ENCODE results near the gene WWC2.
"Not testable (repeated sequence)": the region's sequence is repeated elsewhere in the genome, so short reads cannot be mapped to it uniquely, and the experiment has no call there.

WWC2 gene

DNA sequence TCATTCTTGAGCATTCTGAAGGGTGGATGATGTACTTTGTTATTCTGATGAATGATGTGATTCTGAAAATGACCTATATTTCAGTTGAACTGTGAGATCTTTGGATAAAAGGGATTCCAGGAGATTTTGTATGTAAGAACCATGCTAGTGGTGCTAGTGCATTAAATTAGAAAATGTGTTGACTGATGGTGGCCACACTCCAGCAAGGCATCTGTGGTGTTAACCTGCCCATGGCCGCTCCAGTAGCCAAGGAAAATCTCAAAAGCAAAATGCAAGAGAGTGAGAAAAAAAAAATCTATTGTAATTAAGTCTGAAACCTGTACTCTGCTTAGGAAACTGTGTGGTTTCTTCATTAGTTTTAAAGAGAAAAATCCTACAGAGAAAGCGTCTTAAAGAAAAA lies 93.5 kb downstream of the WWC2 start:
- H3K9me3 ChIP-seq (ENCODE audit: control insufficient read depth, low read depth, low read length), result no peaks in the 10 kb centered on the region
- peaks cover 24% of the 10 kb centered on the region for H3K4me1 ChIP-seq (ENCODE audit: control insufficient read depth, low read depth, low read length)
- no peak overlapping the region for H3K27ac ChIP-seq (ENCODE audit: low read length)
- peaks cover 5% of the 10 kb centered on the region for H3K36me3 ChIP-seq (ENCODE audit: control insufficient read depth, low read depth, low read length)
- H3K4me3 ChIP-seq (ENCODE audit: low read length), result no peak overlapping the region
- H3K27me3 ChIP-seq (ENCODE audit: control insufficient read depth, insufficient read depth, low read length), result no peaks in the 10 kb centered on the region
- H3K9ac ChIP-seq (ENCODE audit: low read length), result no peak overlapping the region

DNA sequence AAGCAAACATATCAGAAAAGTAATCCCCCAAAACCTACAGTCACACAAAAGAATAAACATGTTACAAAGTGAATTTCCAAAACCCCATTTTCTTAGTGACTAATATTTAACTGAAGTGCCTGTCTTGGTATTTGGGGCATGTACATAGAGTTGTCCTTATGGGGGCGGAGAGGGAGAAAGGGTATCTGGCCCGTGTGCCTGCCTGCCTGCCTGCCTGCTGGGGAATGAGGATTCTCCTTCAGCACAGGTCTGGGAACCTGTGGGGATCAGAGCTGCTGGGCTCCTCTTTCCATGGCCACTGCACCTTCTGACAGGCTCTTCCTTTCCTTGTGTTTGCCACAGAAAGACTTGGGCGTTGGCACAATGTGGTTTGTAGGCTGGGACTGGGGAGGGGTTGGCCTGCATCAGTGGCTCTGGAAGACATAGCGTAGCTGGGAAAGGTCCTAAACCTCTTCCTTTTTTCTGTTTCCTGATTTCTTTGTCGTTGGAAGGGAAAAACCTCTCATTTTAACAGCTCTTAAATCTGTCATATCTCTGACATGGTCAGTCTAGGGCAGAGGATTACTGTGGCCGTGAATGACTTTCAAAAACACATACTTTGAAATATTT lies 94.8 kb downstream of the WWC2 start:
- H3K4me3 ChIP-seq (ENCODE audit: low read length); H3K27me3 ChIP-seq (ENCODE audit: control insufficient read depth, insufficient read depth, low read length); H3K9ac ChIP-seq (ENCODE audit: low read length); H3K36me3 ChIP-seq (ENCODE audit: control insufficient read depth, low read depth, low read length); H3K27ac ChIP-seq (ENCODE audit: low read length); H3K9me3 ChIP-seq (ENCODE audit: control insufficient read depth, low read depth, low read length): not testable (repeated sequence)
- H3K4me1 ChIP-seq (ENCODE audit: control insufficient read depth, low read depth, low read length), result peaks cover 24% of the 10 kb centered on the region

DNA sequence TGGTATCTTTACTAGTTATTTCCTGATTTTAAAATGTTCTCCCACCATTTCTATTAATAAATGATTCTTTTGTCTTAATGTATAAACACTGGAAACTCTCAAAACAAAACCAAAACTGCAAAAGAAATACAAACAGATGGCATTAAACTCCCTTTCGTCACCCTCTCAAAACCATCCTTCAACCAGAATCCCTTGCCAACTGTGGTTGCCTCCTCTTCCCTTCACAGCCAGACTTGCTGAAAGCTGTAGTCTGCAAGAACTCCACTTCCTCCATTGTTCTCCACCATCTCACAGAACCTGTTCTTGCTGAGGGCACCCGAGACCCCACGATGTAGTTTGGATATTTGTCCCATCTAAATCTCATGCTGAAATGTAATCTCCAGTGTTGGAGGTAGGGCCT lies 96.5 kb downstream of the WWC2 start:
- no peaks in the 10 kb centered on the region for H3K27me3 ChIP-seq (ENCODE audit: control insufficient read depth, insufficient read depth, low read length)
- peaks cover 5% of the 10 kb centered on the region for H3K36me3 ChIP-seq (ENCODE audit: control insufficient read depth, low read depth, low read length)
- no peak overlapping the region for H3K9ac ChIP-seq (ENCODE audit: low read length)
- no peak overlapping the region for H3K4me3 ChIP-seq (ENCODE audit: low read length)
- no peak overlapping the region for H3K27ac ChIP-seq (ENCODE audit: low read length)
- peaks cover 18% of the 10 kb centered on the region for H3K4me1 ChIP-seq (ENCODE audit: control insufficient read depth, low read depth, low read length)
- H3K9me3 ChIP-seq (ENCODE audit: control insufficient read depth, low read depth, low read length), result no peaks in the 10 kb centered on the region

DNA sequence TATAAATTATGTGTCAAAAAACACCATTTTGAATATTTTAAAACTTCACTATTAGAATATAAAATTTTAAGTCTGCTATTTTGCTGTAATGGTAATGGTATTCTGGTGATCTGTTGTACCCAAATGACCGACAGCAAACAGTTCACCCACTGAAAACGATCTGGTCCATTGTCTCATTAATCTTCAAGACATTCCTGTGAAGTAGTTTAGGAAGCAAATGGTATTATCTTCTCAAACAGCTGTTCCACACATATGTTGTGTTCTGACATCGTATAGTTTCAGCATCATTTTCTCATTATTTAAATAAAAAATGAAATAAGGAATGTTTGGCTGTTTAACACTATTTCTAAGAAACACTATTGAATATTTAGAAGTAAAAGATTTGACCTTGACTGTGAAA lies 98.1 kb downstream of the WWC2 start:
- Histone ChIP-seq H3K27ac (ENCODE audit: low read length) (no peak overlapping the region), H3K36me3 (ENCODE audit: control insufficient read depth, low read depth, low read length) (peaks cover 5% of the 10 kb centered on the region), H3K4me1 (ENCODE audit: control insufficient read depth, low read depth, low read length) (peaks cover 15% of the 10 kb centered on the region), H3K4me3 (ENCODE audit: low read length) (no peak overlapping the region), H3K27me3 (ENCODE audit: control insufficient read depth, insufficient read depth, low read length) (no peaks in the 10 kb centered on the region), H3K9ac (ENCODE audit: low read length) (no peak overlapping the region), H3K9me3 (ENCODE audit: control insufficient read depth, low read depth, low read length) (no peaks in the 10 kb centered on the region)

DNA sequence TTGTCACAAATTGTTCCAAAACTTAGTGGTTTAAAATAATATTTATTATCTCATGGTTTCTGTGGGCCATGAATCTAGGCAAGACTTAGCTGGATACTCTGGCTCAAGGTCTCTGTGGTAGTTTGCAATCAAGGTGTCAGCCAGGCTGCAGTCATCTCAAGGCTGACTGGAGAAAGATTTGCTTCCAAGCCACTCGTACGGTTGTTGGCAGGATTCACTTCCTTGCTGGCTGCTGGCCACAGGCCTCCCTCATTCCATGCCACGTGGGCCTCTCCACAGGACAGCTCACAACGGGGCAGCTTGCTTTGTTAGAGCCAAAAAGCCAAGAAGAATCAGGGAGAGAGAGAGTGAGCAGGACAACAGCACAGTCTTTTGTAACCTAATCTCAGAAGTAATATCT lies 101.4 kb downstream of the WWC2 start:
- Histone ChIP-seq H3K36me3 (ENCODE audit: control insufficient read depth, low read depth, low read length) (peaks cover 5% of the 10 kb centered on the region), H3K4me3 (ENCODE audit: low read length) (no peak overlapping the region), H3K27me3 (ENCODE audit: control insufficient read depth, insufficient read depth, low read length) (no peaks in the 10 kb centered on the region), H3K4me1 (ENCODE audit: control insufficient read depth, low read depth, low read length) (peaks cover 4% of the 10 kb centered on the region), H3K9me3 (ENCODE audit: control insufficient read depth, low read depth, low read length) (no peaks in the 10 kb centered on the region), H3K27ac (ENCODE audit: low read length) (no peak overlapping the region), H3K9ac (ENCODE audit: low read length) (no peak overlapping the region)

DNA sequence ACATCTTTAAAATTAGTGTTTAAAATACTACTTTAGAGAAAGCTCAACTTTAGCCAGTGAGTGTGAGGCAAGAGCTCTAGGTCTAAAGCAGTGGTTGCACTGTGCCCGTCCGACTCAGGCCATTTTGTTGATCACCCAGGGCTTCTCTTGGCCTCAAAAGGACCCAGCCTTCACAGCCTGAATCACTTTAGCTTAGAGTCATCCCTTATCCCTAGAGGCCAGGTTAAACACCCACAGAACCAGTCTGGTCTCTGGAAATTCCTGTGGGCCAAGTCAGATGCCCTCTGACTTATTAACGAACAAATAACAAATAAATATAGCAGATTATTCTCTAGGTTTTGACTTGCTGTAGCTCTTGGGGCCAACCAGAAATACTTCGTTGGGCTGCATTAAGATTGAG lies 102.3 kb downstream of the WWC2 start:
- Histone ChIP-seq H3K9me3 (ENCODE audit: control insufficient read depth, low read depth, low read length) (no peaks in the 10 kb centered on the region), H3K9ac (ENCODE audit: low read length) (no peak overlapping the region), H3K4me1 (ENCODE audit: control insufficient read depth, low read depth, low read length) (peaks cover 4% of the 10 kb centered on the region), H3K4me3 (ENCODE audit: low read length) (no peak overlapping the region), H3K27ac (ENCODE audit: low read length) (no peak overlapping the region), H3K27me3 (ENCODE audit: control insufficient read depth, insufficient read depth, low read length) (no peaks in the 10 kb centered on the region), H3K36me3 (ENCODE audit: control insufficient read depth, low read depth, low read length) (no peaks in the 10 kb centered on the region)

DNA sequence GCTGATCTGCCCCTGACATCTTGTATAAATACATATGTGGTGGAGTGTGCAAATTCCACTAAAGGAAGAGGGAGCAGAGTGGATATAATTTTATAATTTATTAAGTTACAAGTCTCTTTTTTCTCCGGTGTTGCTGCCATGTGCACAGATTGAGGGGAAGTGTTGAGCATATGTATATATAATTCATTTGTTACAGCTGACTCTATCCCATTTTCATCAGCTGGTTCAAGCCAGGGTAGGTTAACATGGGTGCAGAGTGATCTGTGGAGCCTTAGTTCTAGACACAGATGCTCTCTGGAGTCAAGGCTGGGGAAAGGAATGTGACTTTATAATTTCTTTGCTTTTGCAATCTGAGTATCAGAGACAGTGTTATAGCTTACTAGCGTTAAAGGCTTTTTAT lies 103.5 kb downstream of the WWC2 start:
- Histone ChIP-seq H3K9me3 (ENCODE audit: control insufficient read depth, low read depth, low read length) (no peaks in the 10 kb centered on the region), H3K27me3 (ENCODE audit: control insufficient read depth, insufficient read depth, low read length) (no peaks in the 10 kb centered on the region), H3K36me3 (ENCODE audit: control insufficient read depth, low read depth, low read length) (no peaks in the 10 kb centered on the region), H3K4me3 (ENCODE audit: low read length) (no peak overlapping the region), H3K27ac (ENCODE audit: low read length) (no peak overlapping the region), H3K4me1 (ENCODE audit: control insufficient read depth, low read depth, low read length) (peaks cover 4% of the 10 kb centered on the region), H3K9ac (ENCODE audit: low read length) (no peak overlapping the region)

DNA sequence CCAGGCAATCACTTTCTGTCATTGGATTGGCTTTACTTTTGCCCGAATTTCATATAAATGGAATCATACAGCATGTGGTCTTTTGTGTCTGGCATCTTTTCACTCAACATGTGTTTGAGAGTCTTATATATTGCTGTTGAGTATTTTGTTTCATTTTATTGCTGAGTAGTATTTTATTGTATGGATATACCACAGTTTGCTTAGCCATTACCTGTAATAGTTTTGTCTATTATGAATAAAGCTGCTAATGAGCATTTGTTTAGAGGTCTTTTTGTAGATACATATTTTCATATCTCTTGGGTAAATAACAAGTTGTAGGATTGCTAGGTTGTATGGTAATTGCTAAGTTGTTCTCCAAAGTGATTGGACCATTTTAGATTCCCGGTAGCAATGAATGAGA lies 105.7 kb downstream of the WWC2 start:
- H3K4me3 ChIP-seq (ENCODE audit: low read length), result no peak overlapping the region

DNA sequence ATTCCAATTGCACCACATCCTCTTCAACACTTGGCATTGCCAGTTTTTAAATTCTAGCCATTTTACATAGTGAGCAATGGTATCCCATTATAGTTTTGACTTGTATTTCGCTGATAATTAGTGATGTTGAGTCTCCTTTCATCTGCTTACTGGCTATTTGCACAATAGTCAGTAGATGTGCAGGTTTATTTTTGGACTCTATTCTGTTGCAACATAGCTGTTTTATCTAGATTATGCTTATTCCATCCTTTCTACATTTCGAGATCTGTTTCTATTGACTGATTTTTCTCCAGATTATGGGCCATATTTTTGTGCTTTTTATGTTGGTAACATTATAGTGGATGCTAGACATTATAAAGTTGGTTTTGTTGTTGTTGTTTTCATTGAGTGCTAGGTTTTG lies 106.1 kb downstream of the WWC2 start:
- Histone ChIP-seq H3K4me1 (ENCODE audit: control insufficient read depth, low read depth, low read length) (no peaks in the 10 kb centered on the region), H3K9me3 (ENCODE audit: control insufficient read depth, low read depth, low read length) (no peaks in the 10 kb centered on the region), H3K27ac (ENCODE audit: low read length) (no peak overlapping the region), H3K27me3 (ENCODE audit: control insufficient read depth, insufficient read depth, low read length) (no peaks in the 10 kb centered on the region), H3K36me3 (ENCODE audit: control insufficient read depth, low read depth, low read length) (peaks cover 9% of the 10 kb centered on the region), H3K4me3 (ENCODE audit: low read length) (no peak overlapping the region), H3K9ac (ENCODE audit: low read length) (no peak overlapping the region)

More for the DNA sequence above, 105.7 kb downstream of the WWC2 start:
- H3K27ac ChIP-seq (ENCODE audit: low read length), result no peak overlapping the region
- no peaks in the 10 kb centered on the region for H3K9me3 ChIP-seq (ENCODE audit: control insufficient read depth, low read depth, low read length)
- H3K4me1 ChIP-seq (ENCODE audit: control insufficient read depth, low read depth, low read length), result peaks cover 4% of the 10 kb centered on the region
- H3K27me3 ChIP-seq (ENCODE audit: control insufficient read depth, insufficient read depth, low read length), result no peaks in the 10 kb centered on the region
- H3K36me3 ChIP-seq (ENCODE audit: control insufficient read depth, low read depth, low read length), result peaks cover 7% of the 10 kb centered on the region
- no peak overlapping the region for H3K9ac ChIP-seq (ENCODE audit: low read length)

DNA sequence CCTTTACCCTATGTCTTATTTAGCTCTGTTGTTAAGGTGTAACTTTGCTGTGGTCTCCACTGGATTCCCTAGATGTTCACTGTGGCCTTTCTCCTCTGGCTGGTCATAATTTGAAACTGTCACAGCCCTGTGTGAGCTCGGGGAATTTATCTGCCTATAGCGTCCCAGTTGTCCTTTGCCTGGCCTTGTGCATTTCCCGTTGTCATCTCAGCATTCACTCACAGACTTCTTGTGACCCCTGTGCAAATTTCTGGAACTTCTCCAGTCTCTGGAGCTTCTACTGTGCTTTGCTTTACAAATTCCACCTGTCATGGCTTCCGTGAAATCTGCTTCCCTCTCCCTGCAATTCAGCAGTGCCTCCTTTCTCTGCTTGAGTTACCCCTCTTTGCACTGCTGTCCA lies 106.7 kb downstream of the WWC2 start:
- peaks cover 10% of the 10 kb centered on the region for H3K36me3 ChIP-seq (ENCODE audit: control insufficient read depth, low read depth, low read length)
- H3K9ac ChIP-seq (ENCODE audit: low read length), result no peak overlapping the region
- no peaks in the 10 kb centered on the region for H3K4me1 ChIP-seq (ENCODE audit: control insufficient read depth, low read depth, low read length)
- no peaks in the 10 kb centered on the region for H3K27me3 ChIP-seq (ENCODE audit: control insufficient read depth, insufficient read depth, low read length)
- H3K4me3 ChIP-seq (ENCODE audit: low read length), result no peak overlapping the region
- no peak overlapping the region for H3K27ac ChIP-seq (ENCODE audit: low read length)
- no peaks in the 10 kb centered on the region for H3K9me3 ChIP-seq (ENCODE audit: control insufficient read depth, low read depth, low read length)

DNA sequence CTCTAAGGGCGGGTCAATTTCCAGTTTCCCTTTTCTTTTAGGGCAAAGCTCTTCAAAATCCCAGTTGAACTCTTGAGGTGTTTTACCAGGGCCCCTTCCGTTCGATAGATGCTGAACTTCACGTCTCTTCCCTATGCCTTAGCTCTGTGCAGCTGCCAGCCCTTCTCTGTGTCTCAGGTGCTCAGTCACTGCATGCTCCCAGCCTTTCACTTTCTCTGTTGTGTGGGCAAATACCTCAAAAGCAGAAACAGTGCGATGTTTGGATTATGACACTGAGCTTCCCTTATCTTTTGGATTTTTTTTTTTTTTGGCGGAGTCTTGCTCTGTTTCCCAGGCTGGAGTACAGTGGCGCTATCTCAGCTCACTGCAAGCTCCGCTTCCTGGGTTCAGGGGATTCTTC lies 112.5 kb downstream of the WWC2 start:
- Histone ChIP-seq H3K27ac (ENCODE audit: low read length) (no peak overlapping the region), H3K4me3 (ENCODE audit: low read length) (no peak overlapping the region), H3K9me3 (ENCODE audit: control insufficient read depth, low read depth, low read length) (no peaks in the 10 kb centered on the region), H3K36me3 (ENCODE audit: control insufficient read depth, low read depth, low read length) (peaks cover 10% of the 10 kb centered on the region), H3K4me1 (ENCODE audit: control insufficient read depth, low read depth, low read length) (peaks cover 10% of the 10 kb centered on the region), H3K9ac (ENCODE audit: low read length) (no peak overlapping the region), H3K27me3 (ENCODE audit: control insufficient read depth, insufficient read depth, low read length) (no peaks in the 10 kb centered on the region)

DNA sequence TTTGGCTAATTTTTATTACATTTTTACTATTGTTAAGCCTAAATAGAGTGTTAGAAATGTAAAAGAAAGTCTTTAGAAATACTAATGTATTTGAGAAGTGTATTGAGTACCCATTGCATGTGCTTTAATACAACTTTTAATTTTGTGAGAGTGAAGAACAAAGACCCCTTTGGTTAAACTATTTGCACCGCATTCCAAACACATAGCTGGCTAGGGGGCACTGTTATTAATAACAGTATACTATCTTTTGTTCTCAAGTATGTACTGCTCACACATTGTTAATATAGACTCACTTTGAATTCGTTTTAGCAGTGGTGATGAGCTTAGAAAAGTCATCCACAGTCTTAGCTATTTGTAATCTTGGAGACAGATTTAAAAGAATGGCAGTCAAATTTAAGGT lies 114.9 kb downstream of the WWC2 start:
- Histone ChIP-seq H3K4me1 (ENCODE audit: control insufficient read depth, low read depth, low read length) (peaks cover 10% of the 10 kb centered on the region), H3K27ac (ENCODE audit: low read length) (no peak overlapping the region), H3K36me3 (ENCODE audit: control insufficient read depth, low read depth, low read length) (peaks cover 8% of the 10 kb centered on the region), H3K9ac (ENCODE audit: low read length) (no peak overlapping the region), H3K27me3 (ENCODE audit: control insufficient read depth, insufficient read depth, low read length) (no peaks in the 10 kb centered on the region), H3K4me3 (ENCODE audit: low read length) (no peak overlapping the region), H3K9me3 (ENCODE audit: control insufficient read depth, low read depth, low read length) (no peaks in the 10 kb centered on the region)
